Liver (tissue), 2 donors: ENCODE data around the gene TCF7L1.

ENCODE experiments used
- CTCF ChIP-seq: fragments of 150-350 bp; IDR thresholded peaks from 2 replicates; pipeline ENCODE4 v1.5.1; 2017; ENCODE audit warnings: improper control_type of control experiment, low read depth, low read length; ENCODE audit not compliant: missing input control
- REST ChIP-seq: IDR thresholded peaks from 2 replicates; pipeline ENCODE4 v1.6.1; 2016; ENCODE audit warnings: antibody characterized with exemption, mild to moderate bottlenecking
- donor health status: healthy.

GRCh38 chr2:85177031-85177824 is 44.0 kb downstream of the TCF7L1 start:
- TF ChIP-seq REST = no peak
- no peak for TF ChIP-seq CTCF
